Measurements from ENCODE around the gene NOL4L. TPM values are rescaled to one million over a fixed set of nuclear protein-coding genes. Genes with fewer than 3 reads are reported as not detected.

Gene NOL4L
- total RNA-seq, 4 donors from 2014 or later = 45.6 to 105 (median 85.9) TPM

DNA sequence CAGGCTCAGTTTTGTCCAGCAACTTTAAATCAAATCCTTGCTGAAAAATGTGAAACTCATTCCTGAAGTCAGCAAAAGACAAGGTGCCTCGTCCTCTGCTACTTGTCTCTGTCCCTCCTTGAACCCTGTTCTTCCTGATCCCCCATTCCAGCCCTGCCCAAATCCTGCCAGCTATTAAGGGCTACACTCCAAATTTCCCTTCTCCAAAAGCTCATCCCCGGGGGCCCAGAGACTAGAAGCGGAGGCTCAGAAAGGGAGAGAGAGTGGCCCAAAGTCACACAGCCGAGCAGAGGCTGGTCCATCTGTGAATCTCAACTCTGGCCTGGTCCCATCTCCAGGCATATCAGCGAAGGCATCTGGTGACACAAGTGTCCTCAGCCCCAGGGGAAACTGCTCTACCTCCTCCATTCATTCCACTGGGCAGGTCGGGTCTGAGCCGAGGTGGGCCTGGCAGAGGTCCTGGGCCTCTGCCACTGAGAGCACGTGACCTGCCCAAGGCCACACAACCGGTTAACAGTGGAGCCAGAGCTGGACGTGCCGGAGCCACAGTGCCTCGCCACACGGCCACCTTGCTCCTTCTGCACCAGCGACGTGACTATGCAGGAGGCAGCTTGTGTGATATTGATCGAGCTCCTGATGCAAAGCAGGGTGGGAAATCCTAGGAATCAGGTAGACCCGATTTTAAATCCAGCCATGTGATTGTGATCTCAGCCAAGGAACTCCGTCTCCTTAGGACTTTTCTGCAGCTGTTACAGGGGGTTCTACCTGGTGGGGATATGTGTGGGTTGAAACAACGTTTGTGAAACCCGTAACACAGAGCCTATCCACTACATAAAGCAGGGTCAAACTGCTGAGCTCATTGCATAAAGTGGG lies 28.6 kb downstream of the NOL4L start:
- in situ Hi-C loops (cut with MboI; ENCODE audit: low pct_ligation_motif_present in 1 of 4, low pct_unique_long_range_greater_than_20kb in 1 of 4, low sequenced_read_pairs in 3 of 4) = no loop called here
- no peak overlapping the region for H3K4me3 ChIP-seq
- H3K27me3 ChIP-seq = no peaks in the 10 kb centered on the region
- no peaks in the 10 kb centered on the region for H3K9me3 ChIP-seq
- no peaks in the 10 kb centered on the region for H3K36me3 ChIP-seq
- 89 to 95% methylated on average over 4 to 20 of the region's 20 CpGs for WGBS, 2 donors (ENCODE audit: low coverage in 1 of 2)
- intact Hi-C loops (cut with DNase I; ENCODE audit: low total_unique reads) = no loop called here
- H3K4me1 ChIP-seq = no peaks in the 10 kb centered on the region
- no peak overlapping the region for H3K27ac ChIP-seq
- no peak for DNase-seq
- TF ChIP-seq, protein P1, sequence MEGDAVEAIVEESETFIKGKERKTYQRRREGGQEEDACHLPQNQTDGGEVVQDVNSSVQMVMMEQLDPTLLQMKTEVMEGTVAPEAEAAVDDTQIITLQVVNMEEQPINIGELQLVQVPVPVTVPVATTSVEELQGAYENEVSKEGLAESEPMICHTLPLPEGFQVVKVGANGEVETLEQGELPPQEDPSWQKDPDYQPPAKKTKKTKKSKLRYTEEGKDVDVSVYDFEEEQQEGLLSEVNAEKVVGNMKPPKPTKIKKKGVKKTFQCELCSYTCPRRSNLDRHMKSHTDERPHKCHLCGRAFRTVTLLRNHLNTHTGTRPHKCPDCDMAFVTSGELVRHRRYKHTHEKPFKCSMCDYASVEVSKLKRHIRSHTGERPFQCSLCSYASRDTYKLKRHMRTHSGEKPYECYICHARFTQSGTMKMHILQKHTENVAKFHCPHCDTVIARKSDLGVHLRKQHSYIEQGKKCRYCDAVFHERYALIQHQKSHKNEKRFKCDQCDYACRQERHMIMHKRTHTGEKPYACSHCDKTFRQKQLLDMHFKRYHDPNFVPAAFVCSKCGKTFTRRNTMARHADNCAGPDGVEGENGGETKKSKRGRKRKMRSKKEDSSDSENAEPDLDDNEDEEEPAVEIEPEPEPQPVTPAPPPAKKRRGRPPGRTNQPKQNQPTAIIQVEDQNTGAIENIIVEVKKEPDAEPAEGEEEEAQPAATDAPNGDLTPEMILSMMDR (IDR thresholded peaks at IDR 0.05) = no peak
- TF ChIP-seq POLR2AphosphoS5 (IDR thresholded peaks at IDR 0.05) (no peak), EP300 (IDR thresholded peaks at IDR 0.05; ENCODE audit: low read depth) (no peak), POLR2A (IDR thresholded peaks at IDR 0.05) (no peak)

DNA sequence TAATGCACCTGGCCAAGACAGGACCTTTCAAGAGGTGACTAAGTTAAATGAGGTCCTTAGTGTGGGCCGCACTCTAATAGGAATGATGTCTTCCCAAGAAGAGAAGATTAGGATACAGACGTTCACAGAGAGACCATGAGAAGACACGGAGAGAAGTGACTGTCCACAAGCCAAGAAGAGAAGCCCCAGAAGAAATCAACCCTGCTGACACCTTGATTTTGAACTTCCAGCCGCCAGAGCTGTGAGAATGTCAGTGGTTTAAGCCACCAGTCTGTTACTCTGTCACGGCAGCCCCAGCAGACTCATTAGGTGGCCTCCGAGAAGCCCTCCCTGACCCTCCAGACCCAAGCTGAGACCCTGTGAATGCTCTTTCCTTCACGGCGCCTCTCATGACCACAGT lies 29.5 kb downstream of the NOL4L start:
- no peaks in the 10 kb centered on the region for H3K4me1 ChIP-seq
- no peaks in the 10 kb centered on the region for H3K36me3 ChIP-seq
- H3K9me3 ChIP-seq = no peaks in the 10 kb centered on the region
- H3K27ac ChIP-seq = no peak overlapping the region
- no peak overlapping the region for H3K4me3 ChIP-seq
- in situ Hi-C loops (cut with MboI; ENCODE audit: low pct_ligation_motif_present in 1 of 4, low pct_unique_long_range_greater_than_20kb in 1 of 4, low sequenced_read_pairs in 3 of 4) (no loop called here), intact Hi-C loops (cut with DNase I; ENCODE audit: low total_unique reads) (no loop called here)
- DNase-seq = no peak
- H3K27me3 ChIP-seq = no peaks in the 10 kb centered on the region
- TF ChIP-seq, protein P1 (IDR thresholded peaks at IDR 0.05) = no peak
- TF ChIP-seq EP300 (IDR thresholded peaks at IDR 0.05; ENCODE audit: low read depth) (no peak), POLR2AphosphoS5 (IDR thresholded peaks at IDR 0.05) (no peak), POLR2A (IDR thresholded peaks at IDR 0.05) (no peak)
- WGBS, 2 donors (ENCODE audit: low coverage in 1 of 2) = 92 to 95% methylated on average over 5 to 8 of the region's 8 CpGs

DNA sequence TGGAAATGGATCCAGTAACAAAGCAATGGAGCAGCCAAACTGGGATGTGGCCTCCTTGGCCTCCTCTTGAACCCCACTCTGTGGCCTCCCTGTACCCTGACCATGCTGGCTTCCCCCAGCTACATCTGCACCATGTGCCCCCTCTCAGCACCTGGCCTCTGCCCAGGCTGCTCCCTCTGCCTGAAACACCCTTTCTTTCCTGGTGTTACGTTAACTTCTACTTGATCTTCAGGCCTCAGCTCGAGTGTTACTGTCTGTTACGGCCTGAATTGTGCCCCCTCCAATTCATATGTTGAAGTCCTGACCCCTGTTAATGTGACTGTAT lies 30.2 kb downstream of the NOL4L start:
- H3K36me3 ChIP-seq = no peaks in the 10 kb centered on the region
- intact Hi-C loops (cut with DNase I; ENCODE audit: low total_unique reads) = no loop called here
- in situ Hi-C loops (cut with MboI; ENCODE audit: low pct_ligation_motif_present in 1 of 4, low pct_unique_long_range_greater_than_20kb in 1 of 4, low sequenced_read_pairs in 3 of 4) = no loop called here
- no peaks in the 10 kb centered on the region for H3K9me3 ChIP-seq
- TF ChIP-seq EP300 (IDR thresholded peaks at IDR 0.05; ENCODE audit: low read depth) = no peak
- TF ChIP-seq, protein P1 (IDR thresholded peaks at IDR 0.05) = no peak
- no peak for TF ChIP-seq POLR2A (IDR thresholded peaks at IDR 0.05)
- TF ChIP-seq POLR2AphosphoS5 (IDR thresholded peaks at IDR 0.05) = no peak
- H3K4me1 ChIP-seq = no peaks in the 10 kb centered on the region
- no peak for DNase-seq
- no peaks in the 10 kb centered on the region for H3K27me3 ChIP-seq
- no peak overlapping the region for H3K27ac ChIP-seq
- WGBS, 2 donors (ENCODE audit: low coverage in 1 of 2) = 97% methylated on average over 3 of the region's 3 CpGs; no CpG with 5 or more reads in 1 of the 2 donors
- no peak overlapping the region for H3K4me3 ChIP-seq

DNA sequence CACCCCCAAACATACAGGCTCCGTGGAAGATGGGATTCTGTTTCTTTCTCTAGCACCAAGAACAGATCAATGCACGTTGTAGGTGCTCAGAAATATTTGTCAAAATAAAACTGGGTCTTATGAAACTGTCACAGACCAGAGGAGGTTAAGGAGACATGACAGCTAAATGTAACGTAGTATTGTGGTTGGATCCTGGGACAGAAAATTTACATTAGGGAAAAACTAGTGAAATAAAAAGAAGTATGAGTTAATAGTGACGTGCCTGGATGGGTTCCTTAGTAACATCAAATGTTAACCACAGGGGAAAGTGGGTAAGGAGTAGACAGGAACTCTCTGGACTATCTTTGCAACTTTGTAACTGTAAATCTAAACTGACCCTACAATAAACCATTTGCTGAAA lies 31.5 kb downstream of the NOL4L start:
- WGBS, 2 donors (ENCODE audit: low coverage in 1 of 2) = 80 to 92% methylated on average over 3 to 4 of the region's 4 CpGs
- no peak overlapping the region for H3K4me3 ChIP-seq
- H3K36me3 ChIP-seq = no peaks in the 10 kb centered on the region
- no peaks in the 10 kb centered on the region for H3K9me3 ChIP-seq
- H3K4me1 ChIP-seq = no peaks in the 10 kb centered on the region
- H3K27me3 ChIP-seq = no peaks in the 10 kb centered on the region
- DNase-seq = no peak
- in situ Hi-C loops (cut with MboI; ENCODE audit: low pct_ligation_motif_present in 1 of 4, low pct_unique_long_range_greater_than_20kb in 1 of 4, low sequenced_read_pairs in 3 of 4) = no loop called here
- TF ChIP-seq, protein P1 (IDR thresholded peaks at IDR 0.05) = no peak
- TF ChIP-seq POLR2A (IDR thresholded peaks at IDR 0.05) = no peak
- TF ChIP-seq POLR2AphosphoS5 (IDR thresholded peaks at IDR 0.05) = no peak
- no peak for TF ChIP-seq EP300 (IDR thresholded peaks at IDR 0.05; ENCODE audit: low read depth)
- no peak overlapping the region for H3K27ac ChIP-seq
- intact Hi-C loops (cut with DNase I; ENCODE audit: low total_unique reads) = no loop called here
